Measurements from ENCODE around the gene ZNF770. TPM values are rescaled to one million over a fixed set of nuclear protein-coding genes. Genes with fewer than 3 reads are reported as not detected.
"Not testable (repeated sequence)": the region's sequence is repeated elsewhere in the genome, so short reads cannot be mapped to it uniquely, and the experiment has no call there.

Gene ZNF770
- total RNA-seq, 2 donors from 2014 or later, result 52.3 to 86.1 TPM

DNA sequence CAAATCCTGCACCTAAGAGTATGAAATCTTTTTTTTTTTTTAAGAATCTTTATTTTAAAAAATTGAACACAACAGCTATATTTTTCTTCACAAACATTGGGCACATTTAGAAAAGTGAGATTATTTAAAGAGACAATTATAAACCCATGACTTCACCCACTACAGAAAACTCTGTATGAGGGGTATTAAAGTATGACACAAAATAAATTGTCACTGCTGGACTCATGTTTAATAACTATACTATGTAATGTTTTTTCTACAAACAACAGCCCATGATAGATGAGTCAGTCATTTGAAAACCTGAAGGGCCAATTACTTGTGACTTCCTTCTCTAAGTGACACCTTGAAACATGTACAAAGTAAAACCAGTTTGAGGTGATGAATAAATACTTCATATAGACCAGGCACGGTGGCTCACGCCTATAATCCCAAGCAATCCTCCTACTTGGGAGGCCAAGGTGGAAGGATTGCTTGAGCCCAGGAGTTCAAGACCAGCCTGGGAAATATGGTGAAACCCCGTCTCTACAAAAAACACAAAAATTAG lies 54.6 kb downstream of the ZNF770 start:
- no peak overlapping the region for H3K27ac Mint-ChIP-seq
- no peaks in the 10 kb centered on the region for H3K27me3 ChIP-seq (ENCODE audit: control insufficient read depth, insufficient read depth, low read length, poor library complexity, severe bottlenecking)
- H3K36me3 Mint-ChIP-seq (ENCODE audit: low read depth), result peaks cover 66% of the 10 kb centered on the region
- H3K27ac ChIP-seq (ENCODE audit: low read depth, low read length), result no peak overlapping the region
- no peak overlapping the region for H3K4me3 Mint-ChIP-seq
- peaks cover 3% of the 10 kb centered on the region for H3K9me3 ChIP-seq (ENCODE audit: control insufficient read depth, low read length)
- peaks cover 13% of the 10 kb centered on the region for H3K9me3 Mint-ChIP-seq
- H3K4me1 Mint-ChIP-seq, result no peaks in the 10 kb centered on the region
- H3K9ac ChIP-seq (ENCODE audit: extremely low read depth, low read length, poor library complexity, severe bottlenecking), result no peak overlapping the region
- no peak for TF ChIP-seq CTCF (conservative IDR thresholded peaks at IDR 0.05)
- H3K27me3 Mint-ChIP-seq (ENCODE audit: insufficient read depth), result no peaks in the 10 kb centered on the region
- peaks cover 83% of the 10 kb centered on the region for H3K36me3 ChIP-seq (ENCODE audit: control insufficient read depth, insufficient read depth, low read length)
- no peaks in the 10 kb centered on the region for H3K4me1 ChIP-seq (ENCODE audit: control insufficient read depth, insufficient read depth, low read length)
- 94 to 95% methylated on average over 3 of the region's 3 CpGs for WGBS, 2 experiments (ENCODE audit: insufficient coverage in 1 of 2, insufficient read length in 1 of 2)
- no peak for DNase-seq
- no peak overlapping the region for H3K4me3 ChIP-seq (ENCODE audit: low read length)

DNA sequence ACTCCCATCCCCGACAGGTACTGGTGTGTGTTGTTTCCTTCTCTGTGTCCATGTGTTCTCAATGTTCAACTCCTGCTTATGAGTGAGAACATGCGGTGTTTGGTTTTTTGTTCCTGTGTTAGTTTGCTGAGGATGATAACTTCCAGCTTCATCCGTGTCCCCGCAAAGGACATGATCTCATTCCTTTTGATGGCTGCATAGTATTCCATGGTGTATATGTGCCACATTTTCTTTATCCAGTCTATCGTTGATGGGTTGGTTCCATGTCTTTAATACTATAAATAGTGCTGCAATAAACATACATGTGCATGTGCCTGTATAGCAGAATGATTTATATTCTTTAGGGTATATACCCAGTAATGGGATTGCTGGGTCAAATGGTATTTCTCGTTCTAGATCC lies 59.7 kb downstream of the ZNF770 start:
- not testable (repeated sequence) for H3K4me3 ChIP-seq (ENCODE audit: low read length); H3K9ac ChIP-seq (ENCODE audit: extremely low read depth, low read length, poor library complexity, severe bottlenecking); H3K4me3 Mint-ChIP-seq; H3K27ac ChIP-seq (ENCODE audit: low read depth, low read length); H3K27me3 Mint-ChIP-seq (ENCODE audit: insufficient read depth); H3K4me1 ChIP-seq (ENCODE audit: control insufficient read depth, insufficient read depth, low read length); H3K27ac Mint-ChIP-seq; H3K27me3 ChIP-seq (ENCODE audit: control insufficient read depth, insufficient read depth, low read length, poor library complexity, severe bottlenecking); H3K4me1 Mint-ChIP-seq; DNase-seq; H3K9me3 ChIP-seq (ENCODE audit: control insufficient read depth, low read length)
- Mint-ChIP-seq H3K36me3 (ENCODE audit: low read depth) (peaks cover 84% of the 10 kb centered on the region), H3K9me3 (peaks cover 16% of the 10 kb centered on the region)
- H3K36me3 ChIP-seq (ENCODE audit: control insufficient read depth, insufficient read depth, low read length), result peaks cover 75% of the 10 kb centered on the region
- 95 to 96% methylated on average over 4 to 6 of the region's 6 CpGs for WGBS, 2 experiments (ENCODE audit: insufficient coverage in 1 of 2, insufficient read length in 1 of 2)

Other genes starting within 250 kb of the ZNF770 start
- not detected for gene GJD2, start 233.3 kb downstream of the ZNF770 start, total RNA-seq
- 10 to 100 TPM; 42.5 to 58.2 TPM for gene ACTC1, start 192.7 kb downstream of the ZNF770 start, total RNA-seq
- 10 to 100 TPM; 48.8 to 49.6 TPM for gene AQR, start 18.5 kb downstream of the ZNF770 start, total RNA-seq
- gene NANOGP8, start 97.0 kb upstream of the ZNF770 start, total RNA-seq, result 10 to 100 TPM in 1 of 2 donors, 1 to 10 TPM in 1; 1.5 to 47.2 TPM

All from endodermal cell (in vitro differentiated cells).